Measurements from ENCODE around the gene PPAN.

GRCh38 chr19:10110076-10110971 lies 4.2 kb downstream of the PPAN start:
- TF ChIP-seq TARDBP (IDR thresholded peaks at IDR 0.05) = no peak
- TF ChIP-seq FOXK2 (IDR thresholded peaks at IDR 0.05) = no peak
- TF ChIP-seq CTBP1 (IDR thresholded peaks at IDR 0.05; ENCODE audit: borderline replicate concordance) = no peak
- TF ChIP-seq FOXM1 (IDR thresholded peaks at IDR 0.05; ENCODE audit: borderline replicate concordance) = no peak
- no peak for TF ChIP-seq BHLHE40 (IDR thresholded peaks at IDR 0.05; ENCODE audit: borderline replicate concordance)
- TF ChIP-seq NFRKB (IDR thresholded peaks at IDR 0.05) = no peak
